Measurements from ENCODE around the gene SNAPC1.

DNA sequence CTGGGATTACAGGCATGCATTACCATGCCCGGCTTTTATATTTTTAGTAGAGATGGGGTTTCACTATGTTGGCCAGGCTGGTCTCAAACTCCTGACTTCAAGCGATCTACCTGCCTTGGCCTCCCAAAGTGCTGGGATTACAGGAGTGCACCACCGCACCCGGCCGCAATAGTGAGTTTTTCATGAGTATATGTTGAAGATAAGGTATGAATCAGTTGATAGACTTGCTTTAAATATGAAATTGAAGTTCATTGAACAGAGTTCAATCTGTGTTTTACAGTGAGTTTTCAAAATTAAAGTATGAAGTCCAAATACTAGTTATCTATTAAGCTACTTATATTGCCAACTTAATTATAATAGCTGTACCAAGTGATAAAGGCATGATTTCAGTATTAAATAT is 35.1 kb downstream of the SNAPC1 start:
- TF ChIP-seq, protein P1, sequence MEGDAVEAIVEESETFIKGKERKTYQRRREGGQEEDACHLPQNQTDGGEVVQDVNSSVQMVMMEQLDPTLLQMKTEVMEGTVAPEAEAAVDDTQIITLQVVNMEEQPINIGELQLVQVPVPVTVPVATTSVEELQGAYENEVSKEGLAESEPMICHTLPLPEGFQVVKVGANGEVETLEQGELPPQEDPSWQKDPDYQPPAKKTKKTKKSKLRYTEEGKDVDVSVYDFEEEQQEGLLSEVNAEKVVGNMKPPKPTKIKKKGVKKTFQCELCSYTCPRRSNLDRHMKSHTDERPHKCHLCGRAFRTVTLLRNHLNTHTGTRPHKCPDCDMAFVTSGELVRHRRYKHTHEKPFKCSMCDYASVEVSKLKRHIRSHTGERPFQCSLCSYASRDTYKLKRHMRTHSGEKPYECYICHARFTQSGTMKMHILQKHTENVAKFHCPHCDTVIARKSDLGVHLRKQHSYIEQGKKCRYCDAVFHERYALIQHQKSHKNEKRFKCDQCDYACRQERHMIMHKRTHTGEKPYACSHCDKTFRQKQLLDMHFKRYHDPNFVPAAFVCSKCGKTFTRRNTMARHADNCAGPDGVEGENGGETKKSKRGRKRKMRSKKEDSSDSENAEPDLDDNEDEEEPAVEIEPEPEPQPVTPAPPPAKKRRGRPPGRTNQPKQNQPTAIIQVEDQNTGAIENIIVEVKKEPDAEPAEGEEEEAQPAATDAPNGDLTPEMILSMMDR (IDR thresholded peaks at IDR 0.05; ENCODE audit: low read depth, low read length), result no peak
- no peak for TF ChIP-seq EZH2phosphoT487 (IDR thresholded peaks at IDR 0.05; ENCODE audit: low read depth)
